Activated T-cell treated with anti-CD3 and anti-CD28 coated beads for 1 hour (primary cell): ENCODE results near the gene GTF2F1.
"Not testable (repeated sequence)": the region's sequence is repeated elsewhere in the genome, so short reads cannot be mapped to it uniquely, and the experiment has no call there.

Experiments used
- DNase-seq: peaks from one replicate; pipeline ENCODE4 v3.0.0-alpha.2; 2020; ENCODE audit warnings: low read depth

The GTF2F1 gene

GRCh38 chr19:6417713-6418561 is 25.0 kb upstream of the GTF2F1 start:
- DNase-seq: no peak

DNA sequence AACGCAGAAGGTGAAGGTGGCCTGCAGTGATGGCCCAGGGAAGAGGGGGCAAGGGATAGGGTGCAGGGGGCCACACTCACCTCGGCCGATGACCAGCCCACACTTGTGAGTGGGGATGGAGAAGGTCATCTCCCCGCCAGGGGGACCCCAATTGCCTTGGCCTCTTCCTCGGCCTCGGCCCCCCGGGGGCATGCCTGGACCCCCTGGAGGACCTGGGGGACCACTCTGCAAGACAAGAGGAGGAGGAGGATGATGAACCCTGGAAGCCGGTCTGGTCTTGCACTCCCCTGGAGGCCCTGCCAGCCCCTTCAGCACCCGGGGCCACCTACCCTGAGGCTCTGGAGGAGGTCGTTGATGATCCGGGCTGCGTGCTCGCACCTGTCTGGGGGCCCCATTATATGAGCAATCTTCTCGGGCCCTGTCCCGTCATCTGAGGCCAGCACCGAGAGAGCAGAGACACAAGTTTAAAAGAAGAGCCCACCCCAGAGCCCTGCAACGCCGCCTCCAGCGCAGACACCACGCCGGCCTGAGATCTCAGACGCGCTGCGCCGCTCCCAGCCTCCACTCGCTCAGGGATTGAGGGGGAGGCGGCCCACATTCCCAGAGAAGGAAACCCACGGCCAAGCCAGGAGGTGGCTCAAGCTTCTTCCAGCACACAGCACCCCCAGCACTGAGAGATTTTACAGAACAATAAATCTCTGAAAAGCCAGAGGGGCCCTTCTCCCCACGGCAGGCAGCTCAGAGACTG is 23.9 kb upstream of the GTF2F1 start:
- no peak for DNase-seq

GRCh38 chr19:6415591-6416190 is 22.7 kb upstream of the GTF2F1 start:
- no peak for DNase-seq

- no peak for DNase-seq
Observed at GRCh38 chr19:6414793-6415590, 22.0 kb upstream of the GTF2F1 start.

- no peak for DNase-seq
Observed at GRCh38 chr19:6413721-6414643, 21.0 kb upstream of the GTF2F1 start.

GRCh38 chr19:6413291-6413690 is 20.3 kb upstream of the GTF2F1 start:
- DNase-seq: no peak

- DNase-seq: peak; percentile 35
Observed at GRCh38 chr19:6412447-6413091, 19.6 kb upstream of the GTF2F1 start.

GRCh38 chr19:6412061-6412446 is 19.1 kb upstream of the GTF2F1 start:
- no peak for DNase-seq

DNA sequence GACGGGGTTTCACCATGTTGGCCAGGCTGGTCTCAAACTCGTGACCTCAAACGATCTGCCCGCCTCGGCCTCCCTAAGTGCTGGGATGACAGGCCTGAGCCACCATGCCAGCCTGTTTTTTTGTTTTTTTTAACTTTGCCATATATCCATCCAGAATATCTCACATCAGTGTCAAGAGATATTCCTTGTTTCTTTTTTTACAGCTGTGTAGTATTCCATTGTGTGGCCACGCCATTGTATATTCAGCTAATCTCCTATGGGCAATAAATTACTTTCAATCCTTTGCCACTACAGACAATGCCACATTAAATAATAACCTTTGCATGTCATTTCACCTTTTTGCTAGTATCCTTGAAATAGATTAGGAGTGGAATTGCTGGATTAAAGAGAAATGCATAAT is 16.4 kb upstream of the GTF2F1 start:
- no peak for DNase-seq

DNA sequence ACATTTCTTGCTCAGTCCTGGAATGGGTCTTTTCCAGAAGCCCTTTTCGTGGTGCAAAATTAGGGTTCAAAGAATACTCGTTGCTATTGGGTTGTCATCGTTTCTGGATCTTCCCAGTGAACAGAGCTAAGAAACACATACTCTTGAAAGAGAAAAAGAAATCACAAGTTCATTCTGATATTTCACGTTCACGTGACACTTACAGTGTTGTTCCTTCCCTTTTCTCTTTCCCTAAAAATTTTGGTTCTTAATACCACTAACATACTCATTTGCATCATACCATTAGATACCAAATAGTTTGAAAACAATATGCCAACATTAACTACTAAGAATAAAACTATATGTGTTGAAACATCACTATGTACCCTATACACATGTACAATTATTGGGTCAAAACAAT is 13.4 kb upstream of the GTF2F1 start:
- DNase-seq: no peak

GRCh38 chr19:6402837-6403608 is 10.1 kb upstream of the GTF2F1 start:
- no peak for DNase-seq

- DNase-seq: no peak
Observed at GRCh38 chr19:6402058-6402457, 9.1 kb upstream of the GTF2F1 start.

DNA sequence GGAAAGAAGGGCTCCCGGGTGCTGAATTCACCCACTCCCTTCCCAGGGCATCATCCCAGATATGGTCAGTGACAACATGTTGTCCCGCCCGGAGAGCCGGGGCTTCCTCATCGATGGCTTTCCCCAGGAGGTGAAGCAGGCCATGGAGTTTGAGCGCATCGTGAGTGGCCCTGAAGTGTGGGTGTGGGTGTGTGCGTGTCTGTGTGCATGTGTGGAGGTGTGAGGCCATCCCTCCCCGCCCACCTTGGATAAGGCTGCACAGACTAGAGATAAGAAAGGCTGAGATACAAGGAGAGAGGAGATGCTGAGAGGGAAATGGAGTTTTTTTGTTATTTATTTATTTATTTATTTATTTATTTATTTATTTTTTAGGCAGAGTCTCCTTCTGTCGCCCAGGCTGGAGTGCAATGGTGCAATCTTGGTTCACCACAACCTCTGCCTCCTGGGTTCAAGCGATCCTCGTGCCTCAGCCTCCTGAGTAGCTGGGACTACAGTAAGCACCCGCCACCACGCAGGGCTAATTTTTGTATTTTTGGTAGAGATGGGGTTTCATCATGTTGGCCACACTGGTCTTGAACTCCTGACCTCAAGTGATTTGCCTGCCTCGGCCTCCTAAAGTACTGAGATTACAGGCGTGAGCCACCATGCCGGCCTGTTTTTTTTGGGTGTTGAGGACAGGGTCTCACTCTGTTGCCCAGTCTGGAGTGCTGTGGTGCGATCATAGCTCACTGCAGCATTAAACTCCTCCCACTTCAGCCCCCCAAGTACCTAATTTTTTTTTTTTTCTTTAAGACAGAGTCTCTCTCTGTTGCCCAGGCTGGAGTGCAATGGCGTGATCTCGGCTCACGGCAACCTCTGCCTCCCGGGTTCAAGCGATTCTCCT is 7.3 kb upstream of the GTF2F1 start:
- DNase-seq: not testable (repeated sequence)

GRCh38 chr19:6396305-6396704 is 3.3 kb upstream of the GTF2F1 start:
- no peak for DNase-seq

GRCh38 chr19:6394831-6395230 is 1.9 kb upstream of the GTF2F1 start:
- no peak for DNase-seq

DNA sequence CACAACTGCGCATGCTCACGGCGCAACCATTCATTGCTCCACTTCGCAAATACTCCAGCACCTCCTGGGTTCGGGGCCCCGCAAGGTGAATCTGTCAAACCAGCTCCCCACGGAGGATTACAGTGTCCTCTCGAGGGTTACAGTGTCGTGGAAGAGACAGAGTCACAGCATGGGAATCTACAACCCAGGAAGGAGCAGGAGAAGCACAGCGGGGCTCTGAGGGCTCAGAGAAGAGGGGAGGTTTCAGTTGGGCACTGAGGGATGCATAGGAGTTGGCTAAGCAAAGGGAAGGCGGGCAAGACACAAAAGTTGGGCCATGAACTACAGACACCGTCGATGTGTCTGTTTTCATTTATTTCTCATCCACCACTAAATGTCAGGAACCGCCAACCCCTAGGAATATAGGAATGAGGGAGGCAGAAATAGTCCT is 1.0 kb upstream of the GTF2F1 start:
- peak; percentile 65 for DNase-seq

DNA sequence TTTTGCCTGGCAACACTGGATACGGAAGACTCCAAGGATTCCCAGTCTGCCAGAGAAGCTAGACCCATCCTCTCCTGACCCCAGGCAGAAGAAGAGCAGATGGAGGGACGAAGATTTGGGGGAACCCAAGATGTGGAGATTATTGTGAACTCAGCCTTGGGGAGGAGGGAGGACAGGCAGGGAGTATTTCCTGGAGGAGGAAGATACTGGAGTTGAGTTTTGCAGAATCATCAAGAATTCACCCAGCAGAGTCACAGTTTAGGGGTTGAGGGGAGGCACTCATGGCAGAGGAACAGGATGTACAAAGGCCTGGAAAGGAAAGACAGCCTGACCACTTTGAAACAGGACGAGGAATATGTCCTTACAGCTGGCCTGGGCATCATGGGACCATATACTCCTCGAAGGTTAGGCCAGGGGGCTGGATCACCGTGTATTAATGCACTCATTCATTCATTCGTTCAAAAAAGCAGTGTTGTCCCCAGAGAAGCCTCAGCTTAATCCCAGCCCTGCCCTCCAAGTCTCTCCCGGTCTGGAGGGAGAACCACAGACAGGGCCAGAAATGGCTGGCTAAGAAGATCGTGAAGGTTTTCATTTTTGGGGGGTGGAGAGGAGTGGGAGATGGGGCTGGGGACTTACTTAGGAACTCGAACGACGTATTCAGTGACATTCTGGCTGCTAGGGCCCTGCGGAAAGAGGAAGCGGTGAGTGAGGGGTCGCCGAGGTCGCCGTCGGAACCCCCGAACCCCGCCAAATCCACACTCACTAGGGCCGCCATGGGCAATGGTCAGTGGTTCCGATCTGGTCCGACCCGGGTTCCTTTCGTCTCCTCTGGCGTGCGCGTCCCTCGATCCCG is 517 bp downstream of the GTF2F1 start:
- no peak for DNase-seq

GRCh38 chr19:6387372-6387771 is 5.6 kb downstream of the GTF2F1 start:
- DNase-seq: no peak
